Thoracic aorta (tissue), 2 donors: ENCODE data around the gene GBA2. TPM values are rescaled to one million over a fixed set of nuclear protein-coding genes. Genes with fewer than 3 reads are reported as not detected.

Source experiments
- ATAC-seq: fragments of 150-250 bp; one replicate; pipeline ENCODE4 v1.8.0; 2017; ENCODE audit warnings: low read depth; ENCODE audit not compliant: insufficient number of reproducible peaks, low FRiP score
- DNase-seq: peaks from one replicate; pipeline ENCODE4 v3.0.0-alpha.2; 2020; ENCODE audit warnings: low spot score
- H3K27ac ChIP-seq, 2 donors: fragments of 200-600 bp; sonication (generic); 1 replicate in 1 of 2; 2 replicates in 1 of 2; pipeline ENCODE4 v1.5.1; 2016; ENCODE audit warnings: mild to moderate bottlenecking in 2 of 2, moderate library complexity in 2 of 2
- H3K27me3 ChIP-seq: fragments of 200-600 bp; sonication (generic); replicated peaks from 2 replicates; pipeline ENCODE4 v1.6.0; 2016; ENCODE audit warnings: mild to moderate bottlenecking; ENCODE audit not compliant: insufficient read depth
- H3K36me3 ChIP-seq: fragments of 200-600 bp; sonication (generic); one replicate; pipeline ENCODE4 v1.5.1; 2016
- H3K4me1 ChIP-seq, 2 donors: fragments of 200-600 bp; sonication (generic); 1 replicate in 1 of 2; 2 replicates in 1 of 2; pipeline versions ENCODE4 v1.5.1 to v1.6.0; 2016; ENCODE audit warnings: low read depth in 2 of 2, mild to moderate bottlenecking in 1 of 2; ENCODE audit not compliant: control insufficient read depth in 1 of 2
- H3K4me3 ChIP-seq: fragments of 200-600 bp; sonication (generic); 2 replicates; pipeline ENCODE4 v1.5.1; 2016; ENCODE audit warnings: mild to moderate bottlenecking
- H3K9me3 ChIP-seq: fragments of 200-600 bp; sonication (generic); 2 replicates; pipeline ENCODE4 v1.5.1; 2016
- CTCF ChIP-seq: fragments of 200-600 bp; sonication (generic); IDR thresholded peaks from one replicate; pipeline ENCODE4 v1.5.1; 2019; ENCODE audit warnings: antibody characterized with exemption
- total RNA-seq, 2 donors: library from RNA; depleted of rRNA; stranded (reverse); fragments of >200 nt; gene quantifications; one replicate each; pipeline versions ENCODE4 v1.1.0 to v1.2.3, GENCODE V29; 2016

Gene GBA2
- total RNA-seq, 2 donors from 2014 or later: 75.8 to 115 TPM

- Histone ChIP-seq H3K27ac (no peak overlapping the region), H3K4me3 (no peak overlapping the region), H3K27me3 (no peaks in the 10 kb centered on the region), H3K9me3 (no peaks in the 10 kb centered on the region), H3K4me1 (peaks cover 0 to 13% of the 10 kb centered on the region in 2 donors), H3K36me3 (peaks cover 94% of the 10 kb centered on the region)
- ATAC-seq (no peak), DNase-seq (no peak)
- TF ChIP-seq CTCF: no peak
Observed at GRCh38 chr9:35719546-35719945, 29.5 kb downstream of the GBA2 start.

DNA sequence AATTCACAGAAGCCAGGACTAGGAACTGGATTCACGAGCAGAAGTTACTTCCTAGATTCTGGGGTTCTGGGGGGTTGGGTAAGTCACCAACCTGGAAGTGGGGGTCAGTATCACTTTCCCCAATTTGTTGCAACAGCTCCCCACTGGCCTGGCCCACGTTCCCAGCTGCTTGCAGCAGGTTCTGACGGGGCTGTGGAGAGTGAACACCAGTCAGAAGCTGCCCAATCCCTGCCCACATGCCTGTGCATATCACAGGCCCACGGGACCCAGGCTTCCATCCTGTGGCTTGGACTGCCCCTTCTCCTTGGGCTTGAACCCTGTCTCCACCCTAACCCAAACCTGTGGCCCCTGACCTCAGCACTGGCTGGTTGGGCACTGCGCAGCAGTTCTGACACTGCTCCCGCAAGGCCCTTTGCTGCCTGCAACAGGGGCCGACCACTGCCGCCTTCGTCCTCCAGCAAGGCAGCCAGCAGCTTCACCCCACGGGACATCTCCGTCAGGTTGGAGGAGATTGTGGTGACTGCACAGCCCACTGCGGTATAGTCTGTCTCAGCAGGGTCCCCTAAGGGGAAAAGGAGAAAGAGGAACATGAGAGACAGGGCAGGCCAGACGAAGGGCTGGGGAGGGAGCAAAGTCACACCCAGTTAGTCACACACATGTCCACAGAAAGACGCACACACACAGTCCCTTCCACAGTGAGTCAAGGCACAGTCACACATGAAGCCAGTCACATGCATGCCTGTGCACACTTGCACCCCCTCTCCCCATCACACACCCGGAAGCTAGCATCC lies 30.1 kb downstream of the GBA2 start:
- no peak for DNase-seq
- TF ChIP-seq CTCF: no peak
- no peak overlapping the region for H3K4me3 ChIP-seq
- H3K27ac ChIP-seq: no peak overlapping the region
- no peaks in the 10 kb centered on the region for H3K9me3 ChIP-seq
- ATAC-seq: no peak
- H3K36me3 ChIP-seq: peaks cover 94% of the 10 kb centered on the region
- peaks cover 0 to 13% of the 10 kb centered on the region in 2 donors for H3K4me1 ChIP-seq
- H3K27me3 ChIP-seq: no peaks in the 10 kb centered on the region

DNA sequence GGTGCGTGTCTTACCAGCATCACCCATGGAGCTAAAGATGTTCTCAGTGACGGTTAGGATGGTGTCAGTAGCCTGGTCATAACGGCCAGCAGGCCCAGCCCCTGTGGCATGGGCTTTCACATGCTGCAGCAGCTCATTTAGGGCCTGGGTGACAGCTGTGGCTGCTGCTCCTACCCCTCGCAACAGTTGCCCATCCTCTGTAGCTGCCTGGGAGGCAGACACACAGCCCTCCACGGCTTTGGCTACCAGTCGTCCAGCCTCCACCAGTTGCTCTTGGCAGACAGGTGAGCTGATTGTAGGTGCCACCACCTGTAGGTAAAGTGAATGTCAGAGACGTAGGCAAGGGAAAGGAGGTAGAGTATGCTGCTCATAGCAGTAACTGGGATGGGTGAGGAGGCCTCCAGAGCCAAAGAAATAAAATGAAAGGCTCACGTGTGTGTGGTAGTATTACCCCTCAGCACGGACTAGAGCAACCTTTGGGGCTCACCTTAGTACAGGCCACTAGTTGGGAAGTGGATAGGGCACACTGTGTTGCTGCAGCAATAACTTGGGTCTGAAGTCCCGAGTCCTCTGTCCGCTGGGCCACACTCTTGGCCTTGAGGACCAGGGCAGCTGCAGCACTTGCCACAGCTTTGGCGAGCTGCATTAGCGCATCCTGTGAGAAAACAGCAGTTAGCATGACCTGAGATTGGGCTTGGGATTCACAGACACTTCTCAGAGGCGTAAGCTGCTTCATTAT lies 31.7 kb downstream of the GBA2 start:
- ATAC-seq: no peak
- H3K27ac ChIP-seq: peak overlapping the region in 1 of 2 donors; percentile 61
- H3K4me1 ChIP-seq: peaks cover 0 to 13% of the 10 kb centered on the region in 2 donors
- H3K36me3 ChIP-seq: peaks cover 96% of the 10 kb centered on the region
- TF ChIP-seq CTCF: no peak
- no peaks in the 10 kb centered on the region for H3K27me3 ChIP-seq
- no peak overlapping the region for H3K4me3 ChIP-seq
- no peak for DNase-seq
- no peaks in the 10 kb centered on the region for H3K9me3 ChIP-seq

DNA sequence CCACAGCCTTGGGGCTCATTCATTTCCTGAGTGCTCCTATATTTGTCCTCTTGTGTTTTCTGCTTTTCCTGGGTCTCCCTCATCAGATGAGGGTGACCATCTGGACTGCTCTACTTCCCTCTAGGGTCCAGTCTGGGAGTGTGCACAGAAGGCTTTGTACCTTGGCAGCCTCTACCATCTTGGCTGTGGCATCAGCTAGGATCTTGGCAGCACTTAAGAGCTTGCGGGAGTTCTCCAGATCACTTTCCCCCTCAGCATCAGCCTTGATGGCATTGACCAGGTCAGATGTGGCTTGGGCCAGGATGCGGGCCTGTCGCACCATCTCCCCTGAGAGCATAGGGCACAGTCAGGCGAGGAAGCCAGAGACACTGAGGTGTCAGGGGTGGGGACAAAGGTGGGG lies 32.8 kb downstream of the GBA2 start:
- Histone ChIP-seq H3K4me3 (no peak overlapping the region), H3K27ac (peak overlapping the region; percentile 69 to 72), H3K9me3 (no peaks in the 10 kb centered on the region), H3K36me3 (peaks cover 96% of the 10 kb centered on the region), H3K4me1 (peaks cover 0 to 13% of the 10 kb centered on the region in 2 donors), H3K27me3 (no peaks in the 10 kb centered on the region)
- DNase-seq (no peak), ATAC-seq (peak; percentile 49)
- TF ChIP-seq CTCF: peak; percentile 33

DNA sequence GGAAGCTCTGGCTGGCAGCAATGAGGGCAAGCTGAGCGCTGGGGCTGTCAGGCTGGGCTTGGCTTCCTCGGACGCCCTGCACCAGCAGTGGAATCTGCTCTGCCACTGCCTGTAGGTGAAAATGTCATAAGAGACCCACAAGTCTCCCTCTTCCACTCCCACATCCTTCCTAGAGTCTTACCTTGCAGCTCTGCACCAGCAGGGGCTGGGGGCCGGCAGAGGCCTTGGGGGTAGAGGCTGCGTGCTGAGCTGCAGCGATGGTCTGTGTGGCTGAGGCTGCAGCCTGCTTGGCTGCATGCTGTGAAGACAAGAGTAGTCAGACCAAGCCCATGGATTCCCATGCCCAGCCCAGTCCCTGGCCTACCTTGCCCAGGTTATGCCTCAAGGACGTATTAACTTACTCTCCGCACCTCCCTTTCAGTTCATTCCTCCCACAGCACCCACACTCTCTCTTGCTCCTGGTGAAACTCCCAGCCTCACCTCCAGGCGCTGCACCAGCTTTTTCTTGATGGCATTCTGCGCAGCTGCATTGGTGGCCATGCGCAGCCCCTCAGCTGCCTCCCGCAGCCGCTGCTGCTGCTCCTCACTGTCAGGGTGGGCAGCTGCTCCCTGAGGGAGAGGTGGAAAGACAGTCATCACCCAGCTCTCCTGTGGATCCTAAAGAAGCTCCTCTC lies 34.3 kb downstream of the GBA2 start:
- TF ChIP-seq CTCF: no peak
- no peak for ATAC-seq
- no peak for DNase-seq
- Histone ChIP-seq H3K27ac (peak overlapping the region in 1 of 2 donors; percentile 72), H3K4me1 (peaks cover 0 to 13% of the 10 kb centered on the region in 2 donors), H3K9me3 (no peaks in the 10 kb centered on the region), H3K4me3 (no peak overlapping the region), H3K27me3 (no peaks in the 10 kb centered on the region), H3K36me3 (peaks cover 93% of the 10 kb centered on the region)
